SK-N-SH treated with all-trans-retinoic acid at 6 μM for 48 hours (cell line): ENCODE measurements around the gene ATP5F1E.

Experiments used
- ATAC-seq: fragments of 200-7000 bp; cut with Tn5 transposase; 3 replicates; pipeline ENCODE4 v1.9.1; 2020; ENCODE audit warnings: mild to moderate bottlenecking, moderate library complexity
- BACH2 ChIP-seq: fragments of 250-450 bp; sonication (Bioruptor Pico); IDR thresholded peaks from 2 replicates; pipeline ENCODE4 v1.9.0; 2021; ENCODE audit warnings: mild to moderate bottlenecking, borderline replicate concordance
- ESRRG ChIP-seq: fragments of 250-450 bp; sonication (Bioruptor Pico); IDR thresholded peaks from 2 replicates; pipeline ENCODE4 v1.6.1; 2021; ENCODE audit warnings: mild to moderate bottlenecking
- ISL1 ChIP-seq: fragments of 250-450 bp; sonication (Bioruptor Pico); IDR thresholded peaks from 2 replicates; pipeline ENCODE4 v2.1.2; 2022; ENCODE audit warnings: mild to moderate bottlenecking, moderate library complexity
- SNAI2 ChIP-seq: fragments of 250-450 bp; sonication (Bioruptor Pico); IDR thresholded peaks from 2 replicates; pipeline ENCODE4 v1.5.0; 2020; ENCODE audit warnings: mild to moderate bottlenecking, moderate library complexity
- TOX ChIP-seq: fragments of 250-450 bp; sonication (Bioruptor Pico); IDR thresholded peaks from 2 replicates; pipeline ENCODE4 v1.8.0; 2021; ENCODE audit warnings: mild to moderate bottlenecking, moderate library complexity, borderline replicate concordance
- ZFP3 ChIP-seq: fragments of 250-450 bp; sonication (Bioruptor Pico); IDR thresholded peaks from 2 replicates; pipeline ENCODE4 v1.5.0; 2020; ENCODE audit warnings: mild to moderate bottlenecking, moderate library complexity
- ZNF70 ChIP-seq: fragments of 450-650 bp; formaldehyde crosslinking; IDR thresholded peaks from 2 replicates; pipeline ENCODE4 v1.5.0; 2020; ENCODE audit warnings: mild to moderate bottlenecking, moderate library complexity
- TF ChIP-seq, protein P1 (sequence below): fragments of 250-450 bp; sonication (Bioruptor Pico); IDR thresholded peaks from 2 replicates; pipeline ENCODE4 v1.5.1; 2021; ENCODE audit warnings: mild to moderate bottlenecking, moderate library complexity
- TF ChIP-seq, protein P2 (sequence below): fragments of 250-450 bp; sonication (Bioruptor Pico); IDR thresholded peaks from 2 replicates; pipeline ENCODE4 v1.5.0; 2020; ENCODE audit warnings: mild to moderate bottlenecking, moderate library complexity
- TF ChIP-seq, protein P3 (sequence below): fragments of 250-450 bp; sonication (Bioruptor Pico); IDR thresholded peaks from 2 replicates; pipeline ENCODE4 v1.5.1; 2020; ENCODE audit warnings: low read depth, mild to moderate bottlenecking, moderate library complexity
- TF ChIP-seq, protein P4 (sequence below): fragments of 250-450 bp; sonication (Bioruptor Pico); IDR thresholded peaks from 2 replicates; pipeline ENCODE4 v1.8.0; 2021; ENCODE audit warnings: low read depth, mild to moderate bottlenecking, moderate library complexity, borderline replicate concordance

ATP5F1E gene

DNA sequence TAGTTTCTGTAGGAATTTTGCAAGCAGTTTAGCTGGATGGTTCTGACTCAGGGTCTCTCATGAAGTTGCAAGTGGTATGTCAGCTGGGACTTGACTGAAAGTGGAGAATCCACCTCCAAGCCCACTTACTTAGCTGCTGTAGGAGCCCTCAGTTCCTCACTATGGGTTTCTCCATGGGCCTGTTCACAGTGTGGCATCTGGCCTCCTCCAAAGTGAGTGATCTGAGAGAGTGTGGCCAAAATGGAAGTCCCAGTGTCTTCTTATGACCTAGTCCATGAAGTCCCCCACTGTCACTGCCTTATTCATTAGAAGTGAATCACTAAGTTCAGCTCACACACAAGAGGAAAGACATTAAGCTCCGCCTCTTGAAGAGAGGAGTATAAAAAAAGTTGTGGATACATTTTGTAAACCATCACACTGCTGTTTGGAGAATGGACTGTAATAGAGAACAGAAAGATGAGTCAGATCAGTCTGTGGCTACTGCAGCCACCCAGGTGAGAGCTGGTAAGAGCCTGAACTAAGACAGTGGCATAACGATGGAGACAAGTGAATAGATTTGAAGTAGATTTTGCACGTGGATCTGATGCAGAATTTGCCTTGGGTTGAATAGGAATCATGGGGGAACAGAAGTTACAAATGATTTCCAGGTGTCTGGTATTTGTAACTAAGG, 55.9 kb downstream of the ATP5F1E start:
- no peak for ATAC-seq
- no peak for TF ChIP-seq ZFP3 (CRISPR knock-in tag)
- TF ChIP-seq TOX (CRISPR knock-in tag), result no peak
- TF ChIP-seq SNAI2 (CRISPR knock-in tag), result no peak
- TF ChIP-seq ZNF70 (CRISPR knock-in tag), result no peak
- TF ChIP-seq, protein P1, sequence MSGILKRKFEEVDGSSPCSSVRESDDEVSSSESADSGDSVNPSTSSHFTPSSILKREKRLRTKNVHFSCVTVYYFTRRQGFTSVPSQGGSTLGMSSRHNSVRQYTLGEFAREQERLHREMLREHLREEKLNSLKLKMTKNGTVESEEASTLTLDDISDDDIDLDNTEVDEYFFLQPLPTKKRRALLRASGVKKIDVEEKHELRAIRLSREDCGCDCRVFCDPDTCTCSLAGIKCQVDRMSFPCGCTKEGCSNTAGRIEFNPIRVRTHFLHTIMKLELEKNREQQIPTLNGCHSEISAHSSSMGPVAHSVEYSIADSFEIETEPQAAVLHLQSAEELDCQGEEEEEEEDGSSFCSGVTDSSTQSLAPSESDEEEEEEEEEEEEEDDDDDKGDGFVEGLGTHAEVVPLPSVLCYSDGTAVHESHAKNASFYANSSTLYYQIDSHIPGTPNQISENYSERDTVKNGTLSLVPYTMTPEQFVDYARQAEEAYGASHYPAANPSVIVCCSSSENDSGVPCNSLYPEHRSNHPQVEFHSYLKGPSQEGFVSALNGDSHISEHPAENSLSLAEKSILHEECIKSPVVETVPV (CRISPR knock-in tag), result no peak
- TF ChIP-seq ESRRG (CRISPR knock-in tag), result no peak
- TF ChIP-seq ISL1 (CRISPR knock-in tag), result no peak
- no peak for TF ChIP-seq BACH2 (CRISPR knock-in tag)
- TF ChIP-seq, protein P2, sequence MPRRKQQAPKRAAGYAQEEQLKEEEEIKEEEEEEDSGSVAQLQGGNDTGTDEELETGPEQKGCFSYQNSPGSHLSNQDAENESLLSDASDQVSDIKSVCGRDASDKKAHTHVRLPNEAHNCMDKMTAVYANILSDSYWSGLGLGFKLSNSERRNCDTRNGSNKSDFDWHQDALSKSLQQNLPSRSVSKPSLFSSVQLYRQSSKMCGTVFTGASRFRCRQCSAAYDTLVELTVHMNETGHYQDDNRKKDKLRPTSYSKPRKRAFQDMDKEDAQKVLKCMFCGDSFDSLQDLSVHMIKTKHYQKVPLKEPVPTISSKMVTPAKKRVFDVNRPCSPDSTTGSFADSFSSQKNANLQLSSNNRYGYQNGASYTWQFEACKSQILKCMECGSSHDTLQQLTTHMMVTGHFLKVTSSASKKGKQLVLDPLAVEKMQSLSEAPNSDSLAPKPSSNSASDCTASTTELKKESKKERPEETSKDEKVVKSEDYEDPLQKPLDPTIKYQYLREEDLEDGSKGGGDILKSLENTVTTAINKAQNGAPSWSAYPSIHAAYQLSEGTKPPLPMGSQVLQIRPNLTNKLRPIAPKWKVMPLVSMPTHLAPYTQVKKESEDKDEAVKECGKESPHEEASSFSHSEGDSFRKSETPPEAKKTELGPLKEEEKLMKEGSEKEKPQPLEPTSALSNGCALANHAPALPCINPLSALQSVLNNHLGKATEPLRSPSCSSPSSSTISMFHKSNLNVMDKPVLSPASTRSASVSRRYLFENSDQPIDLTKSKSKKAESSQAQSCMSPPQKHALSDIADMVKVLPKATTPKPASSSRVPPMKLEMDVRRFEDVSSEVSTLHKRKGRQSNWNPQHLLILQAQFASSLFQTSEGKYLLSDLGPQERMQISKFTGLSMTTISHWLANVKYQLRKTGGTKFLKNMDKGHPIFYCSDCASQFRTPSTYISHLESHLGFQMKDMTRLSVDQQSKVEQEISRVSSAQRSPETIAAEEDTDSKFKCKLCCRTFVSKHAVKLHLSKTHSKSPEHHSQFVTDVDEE (CRISPR knock-in tag), result no peak
- TF ChIP-seq, protein P3, sequence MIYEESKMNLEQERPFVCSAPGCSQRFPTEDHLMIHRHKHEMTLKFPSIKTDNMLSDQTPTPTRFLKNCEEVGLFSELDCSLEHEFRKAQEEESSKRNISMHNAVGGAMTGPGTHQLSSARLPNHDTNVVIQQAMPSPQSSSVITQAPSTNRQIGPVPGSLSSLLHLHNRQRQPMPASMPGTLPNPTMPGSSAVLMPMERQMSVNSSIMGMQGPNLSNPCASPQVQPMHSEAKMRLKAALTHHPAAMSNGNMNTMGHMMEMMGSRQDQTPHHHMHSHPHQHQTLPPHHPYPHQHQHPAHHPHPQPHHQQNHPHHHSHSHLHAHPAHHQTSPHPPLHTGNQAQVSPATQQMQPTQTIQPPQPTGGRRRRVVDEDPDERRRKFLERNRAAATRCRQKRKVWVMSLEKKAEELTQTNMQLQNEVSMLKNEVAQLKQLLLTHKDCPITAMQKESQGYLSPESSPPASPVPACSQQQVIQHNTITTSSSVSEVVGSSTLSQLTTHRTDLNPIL (CRISPR knock-in tag), result no peak
- TF ChIP-seq, protein P4, sequence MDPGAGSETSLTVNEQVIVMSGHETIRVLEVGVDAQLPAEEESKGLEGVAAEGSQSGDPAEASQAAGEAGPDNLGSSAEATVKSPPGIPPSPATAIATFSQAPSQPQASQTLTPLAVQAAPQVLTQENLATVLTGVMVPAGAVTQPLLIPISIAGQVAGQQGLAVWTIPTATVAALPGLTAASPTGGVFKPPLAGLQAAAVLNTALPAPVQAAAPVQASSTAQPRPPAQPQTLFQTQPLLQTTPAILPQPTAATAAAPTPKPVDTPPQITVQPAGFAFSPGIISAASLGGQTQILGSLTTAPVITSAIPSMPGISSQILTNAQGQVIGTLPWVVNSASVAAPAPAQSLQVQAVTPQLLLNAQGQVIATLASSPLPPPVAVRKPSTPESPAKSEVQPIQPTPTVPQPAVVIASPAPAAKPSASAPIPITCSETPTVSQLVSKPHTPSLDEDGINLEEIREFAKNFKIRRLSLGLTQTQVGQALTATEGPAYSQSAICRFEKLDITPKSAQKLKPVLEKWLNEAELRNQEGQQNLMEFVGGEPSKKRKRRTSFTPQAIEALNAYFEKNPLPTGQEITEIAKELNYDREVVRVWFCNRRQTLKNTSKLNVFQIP, result no peak
